ENCODE data around the gene OPN1LW. TPM values are rescaled to one million over a fixed set of nuclear protein-coding genes. Genes with fewer than 3 reads are reported as not detected.
A peak's percentile ranks its signal among the peaks of the same experiment; 100 is the strongest.
"Not testable (repeated sequence)": the region's sequence is repeated elsewhere in the genome, so short reads cannot be mapped to it uniquely, and the experiment has no call there.

Gene OPN1LW
- total RNA-seq: not detected

- H3K4me3 ChIP-seq (ENCODE audit: low read length); H3K4me1 ChIP-seq (ENCODE audit: insufficient read depth, low read length); H3K27me3 ChIP-seq (ENCODE audit: insufficient read depth, low read length); H3K9me3 ChIP-seq (ENCODE audit: low read depth, low read length): not testable (repeated sequence)
Observed at GRCh38 chrX:154144010-154144409, at the start of gene OPN1LW. Gene OPN1LW, plus strand, starts transcription at chrX:154144243. Its CDS starts 41 bp downstream, at chrX:154144284.

GRCh38 chrX:154094833-154095232 lies 49.2 kb upstream of the OPN1LW start:
- no peaks in the 10 kb centered on the region for H3K9me3 ChIP-seq (ENCODE audit: low read depth, low read length)
- H3K27me3 ChIP-seq (ENCODE audit: insufficient read depth, low read length): no peaks in the 10 kb centered on the region
- H3K4me3 ChIP-seq (ENCODE audit: low read length): no peak overlapping the region
- H3K4me1 ChIP-seq (ENCODE audit: insufficient read depth, low read length): peaks cover 54% of the 10 kb centered on the region

GRCh38 chrX:154096140-154097002 lies 47.7 kb upstream of the OPN1LW start:
- Histone ChIP-seq H3K4me1 (ENCODE audit: insufficient read depth, low read length) (peaks cover 54% of the 10 kb centered on the region), H3K9me3 (ENCODE audit: low read depth, low read length) (no peaks in the 10 kb centered on the region), H3K4me3 (ENCODE audit: low read length) (peak overlapping the region; percentile 65), H3K27me3 (ENCODE audit: insufficient read depth, low read length) (no peaks in the 10 kb centered on the region)

- peak overlapping the region; percentile 65 for H3K4me3 ChIP-seq (ENCODE audit: low read length)
- H3K4me1 ChIP-seq (ENCODE audit: insufficient read depth, low read length): peaks cover 46% of the 10 kb centered on the region
- H3K9me3 ChIP-seq (ENCODE audit: low read depth, low read length): no peaks in the 10 kb centered on the region
- H3K27me3 ChIP-seq (ENCODE audit: insufficient read depth, low read length): no peaks in the 10 kb centered on the region
Observed at GRCh38 chrX:154097003-154097588, 46.9 kb upstream of the OPN1LW start.

- peak within 1 kb of the TSS; percentile 65 for H3K4me3 ChIP-seq (ENCODE audit: low read length)
- no peaks in the 10 kb centered on the region for H3K27me3 ChIP-seq (ENCODE audit: insufficient read depth, low read length)
- H3K9me3 ChIP-seq (ENCODE audit: low read depth, low read length): no peaks in the 10 kb centered on the region
- peaks cover 40% of the 10 kb centered on the region for H3K4me1 ChIP-seq (ENCODE audit: insufficient read depth, low read length)
Observed at GRCh38 chrX:154097589-154098541, 46.2 kb upstream of the OPN1LW start, which contains the start of gene MECP2. Gene MECP2, minus strand, starts transcription at chrX:154097717.

GRCh38 chrX:154098551-154098950 lies 45.5 kb upstream of the OPN1LW start:
- Histone ChIP-seq H3K4me1 (ENCODE audit: insufficient read depth, low read length) (peaks cover 34% of the 10 kb centered on the region), H3K27me3 (ENCODE audit: insufficient read depth, low read length) (no peaks in the 10 kb centered on the region), H3K4me3 (ENCODE audit: low read length) (no peak overlapping the region), H3K9me3 (ENCODE audit: low read depth, low read length) (no peaks in the 10 kb centered on the region)

GRCh38 chrX:154113729-154114128 lies 30.3 kb upstream of the OPN1LW start:
- no peaks in the 10 kb centered on the region for H3K27me3 ChIP-seq (ENCODE audit: insufficient read depth, low read length)
- no peak overlapping the region for H3K4me3 ChIP-seq (ENCODE audit: low read length)
- no peaks in the 10 kb centered on the region for H3K4me1 ChIP-seq (ENCODE audit: insufficient read depth, low read length)
- no peaks in the 10 kb centered on the region for H3K9me3 ChIP-seq (ENCODE audit: low read depth, low read length)

GRCh38 chrX:154114652-154115051 lies 29.4 kb upstream of the OPN1LW start:
- H3K27me3 ChIP-seq (ENCODE audit: insufficient read depth, low read length): no peaks in the 10 kb centered on the region
- no peaks in the 10 kb centered on the region for H3K9me3 ChIP-seq (ENCODE audit: low read depth, low read length)
- no peaks in the 10 kb centered on the region for H3K4me1 ChIP-seq (ENCODE audit: insufficient read depth, low read length)
- no peak overlapping the region for H3K4me3 ChIP-seq (ENCODE audit: low read length)

- Histone ChIP-seq H3K9me3 (ENCODE audit: low read depth, low read length) (no peaks in the 10 kb centered on the region), H3K4me3 (ENCODE audit: low read length) (no peak overlapping the region), H3K27me3 (ENCODE audit: insufficient read depth, low read length) (no peaks in the 10 kb centered on the region), H3K4me1 (ENCODE audit: insufficient read depth, low read length) (no peaks in the 10 kb centered on the region)
Observed at GRCh38 chrX:154115071-154115470, 29.0 kb upstream of the OPN1LW start.

GRCh38 chrX:154115750-154116149 lies 28.3 kb upstream of the OPN1LW start:
- Histone ChIP-seq H3K4me1 (ENCODE audit: insufficient read depth, low read length) (no peaks in the 10 kb centered on the region), H3K4me3 (ENCODE audit: low read length) (no peak overlapping the region), H3K27me3 (ENCODE audit: insufficient read depth, low read length) (no peaks in the 10 kb centered on the region), H3K9me3 (ENCODE audit: low read depth, low read length) (no peaks in the 10 kb centered on the region)

- no peak overlapping the region for H3K4me3 ChIP-seq (ENCODE audit: low read length)
- H3K9me3 ChIP-seq (ENCODE audit: low read depth, low read length): no peaks in the 10 kb centered on the region
- no peaks in the 10 kb centered on the region for H3K4me1 ChIP-seq (ENCODE audit: insufficient read depth, low read length)
- H3K27me3 ChIP-seq (ENCODE audit: insufficient read depth, low read length): no peaks in the 10 kb centered on the region
Observed at GRCh38 chrX:154116426-154117211, 27.4 kb upstream of the OPN1LW start.

- Histone ChIP-seq H3K4me3 (ENCODE audit: low read length) (no peak overlapping the region), H3K27me3 (ENCODE audit: insufficient read depth, low read length) (no peaks in the 10 kb centered on the region), H3K9me3 (ENCODE audit: low read depth, low read length) (no peaks in the 10 kb centered on the region), H3K4me1 (ENCODE audit: insufficient read depth, low read length) (no peaks in the 10 kb centered on the region)
Observed at GRCh38 chrX:154117566-154117965, 26.5 kb upstream of the OPN1LW start.

- H3K9me3 ChIP-seq (ENCODE audit: low read depth, low read length): no peaks in the 10 kb centered on the region
- H3K27me3 ChIP-seq (ENCODE audit: insufficient read depth, low read length): no peaks in the 10 kb centered on the region
- peaks cover 23% of the 10 kb centered on the region for H3K4me1 ChIP-seq (ENCODE audit: insufficient read depth, low read length)
- no peak overlapping the region for H3K4me3 ChIP-seq (ENCODE audit: low read length)
Observed at GRCh38 chrX:154120567-154120966, 23.5 kb upstream of the OPN1LW start.

- no peaks in the 10 kb centered on the region for H3K27me3 ChIP-seq (ENCODE audit: insufficient read depth, low read length)
- no peak overlapping the region for H3K4me3 ChIP-seq (ENCODE audit: low read length)
- H3K9me3 ChIP-seq (ENCODE audit: low read depth, low read length): no peaks in the 10 kb centered on the region
- peaks cover 29% of the 10 kb centered on the region for H3K4me1 ChIP-seq (ENCODE audit: insufficient read depth, low read length)
Observed at GRCh38 chrX:154121207-154121606, 22.8 kb upstream of the OPN1LW start.

All from mononuclear cell (primary cell).